Measurements from ENCODE around the gene LARP1.
"Not testable (repeated sequence)": the region's sequence is repeated elsewhere in the genome, so short reads cannot be mapped to it uniquely, and the experiment has no call there.

The LARP1 gene

DNA sequence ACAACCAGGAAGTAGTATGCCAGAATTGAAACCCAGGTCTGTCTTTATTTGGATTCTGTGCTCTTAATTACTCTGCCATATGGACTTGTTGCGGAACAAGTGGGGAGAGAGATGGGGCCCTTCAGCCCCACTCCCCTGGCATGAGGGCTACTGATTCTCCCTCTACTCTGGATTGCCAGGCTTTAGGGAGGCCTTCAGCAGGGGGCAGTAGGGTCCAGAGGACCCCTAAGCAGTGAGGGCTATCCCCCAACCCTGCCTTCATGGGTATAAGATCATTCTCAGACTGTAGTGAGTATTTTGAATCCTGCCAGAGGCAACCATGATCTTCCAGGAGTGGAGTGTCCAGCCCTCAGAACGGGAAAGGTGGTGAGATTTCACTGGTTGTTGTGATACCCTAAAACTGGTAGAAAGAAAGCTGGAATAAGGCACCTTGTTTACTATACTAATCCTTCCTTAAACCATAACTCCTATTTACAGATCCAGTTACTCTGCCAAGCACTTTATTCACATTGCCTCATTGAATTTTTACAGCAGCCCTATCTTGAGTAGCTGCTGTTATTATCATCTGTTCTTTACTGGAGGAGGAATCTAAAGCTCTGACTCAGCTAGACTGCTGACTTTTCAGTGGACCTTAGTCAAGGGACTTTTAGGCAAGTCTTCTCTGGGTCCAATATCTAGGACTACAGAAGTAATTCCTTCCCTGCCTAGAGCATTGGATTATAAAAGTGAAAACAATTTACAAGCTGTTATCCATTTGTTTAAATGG, 31.3 kb upstream of the LARP1 start:
- TF ChIP-seq, protein P1, sequence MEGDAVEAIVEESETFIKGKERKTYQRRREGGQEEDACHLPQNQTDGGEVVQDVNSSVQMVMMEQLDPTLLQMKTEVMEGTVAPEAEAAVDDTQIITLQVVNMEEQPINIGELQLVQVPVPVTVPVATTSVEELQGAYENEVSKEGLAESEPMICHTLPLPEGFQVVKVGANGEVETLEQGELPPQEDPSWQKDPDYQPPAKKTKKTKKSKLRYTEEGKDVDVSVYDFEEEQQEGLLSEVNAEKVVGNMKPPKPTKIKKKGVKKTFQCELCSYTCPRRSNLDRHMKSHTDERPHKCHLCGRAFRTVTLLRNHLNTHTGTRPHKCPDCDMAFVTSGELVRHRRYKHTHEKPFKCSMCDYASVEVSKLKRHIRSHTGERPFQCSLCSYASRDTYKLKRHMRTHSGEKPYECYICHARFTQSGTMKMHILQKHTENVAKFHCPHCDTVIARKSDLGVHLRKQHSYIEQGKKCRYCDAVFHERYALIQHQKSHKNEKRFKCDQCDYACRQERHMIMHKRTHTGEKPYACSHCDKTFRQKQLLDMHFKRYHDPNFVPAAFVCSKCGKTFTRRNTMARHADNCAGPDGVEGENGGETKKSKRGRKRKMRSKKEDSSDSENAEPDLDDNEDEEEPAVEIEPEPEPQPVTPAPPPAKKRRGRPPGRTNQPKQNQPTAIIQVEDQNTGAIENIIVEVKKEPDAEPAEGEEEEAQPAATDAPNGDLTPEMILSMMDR (IDR thresholded peaks at IDR 0.05; ENCODE audit: low read depth, low read length): no peak
- H3K4me3 ChIP-seq (ENCODE audit: low read depth, low read length): no peak overlapping the region

DNA sequence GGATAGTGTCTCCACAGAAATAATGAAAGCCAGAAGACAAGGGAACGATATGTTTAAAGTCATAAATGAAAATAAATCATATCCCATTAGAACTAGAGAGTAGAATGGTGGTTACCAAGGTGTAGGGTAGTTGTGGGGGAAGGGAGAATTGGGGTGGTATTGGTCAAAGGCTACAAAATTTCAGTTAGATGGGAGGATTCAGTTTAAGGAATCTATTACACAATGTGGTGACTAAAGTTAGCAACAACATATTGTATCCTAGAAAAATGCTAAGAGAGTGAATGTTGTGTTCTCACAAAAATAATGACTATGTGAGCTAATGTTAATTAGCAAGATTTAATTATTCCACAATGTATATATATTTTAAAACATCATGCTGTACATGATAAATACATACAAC, 27.8 kb upstream of the LARP1 start:
- TF ChIP-seq, protein P1 (IDR thresholded peaks at IDR 0.05; ENCODE audit: low read depth, low read length): no peak

DNA sequence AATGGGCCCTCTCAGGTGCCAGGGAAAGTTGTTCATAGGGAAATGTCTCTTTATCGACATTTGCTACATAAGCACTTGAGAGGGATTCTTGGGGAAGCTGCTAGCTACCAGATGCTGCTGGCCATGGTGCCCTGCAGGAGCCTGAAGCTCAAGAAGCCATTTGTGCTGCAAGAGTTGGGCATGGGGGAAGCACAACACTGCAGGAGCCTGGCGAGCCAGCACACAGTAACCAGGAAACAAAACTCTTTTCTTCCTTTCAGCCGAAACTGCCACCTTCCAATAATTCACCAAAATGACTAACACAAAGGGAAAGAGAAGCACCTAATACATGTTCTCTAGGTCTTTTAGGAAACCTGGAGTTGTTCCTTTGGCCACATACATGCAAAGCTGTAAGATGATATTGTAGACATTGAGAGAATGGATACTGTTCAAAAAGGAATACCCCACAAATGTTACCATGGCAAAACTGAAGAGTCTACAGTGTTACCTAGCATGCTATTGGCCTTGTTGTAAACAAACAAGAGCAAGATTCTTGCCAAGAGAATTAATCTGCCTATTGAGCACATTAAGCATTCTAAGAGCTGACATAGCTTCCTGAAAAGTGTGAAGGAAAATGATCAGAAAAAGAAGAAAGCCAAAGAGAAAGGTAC, 26.1 kb upstream of the LARP1 start:
- TF ChIP-seq, protein P1 (IDR thresholded peaks at IDR 0.05; ENCODE audit: low read depth, low read length): no peak
- H3K4me3 ChIP-seq (ENCODE audit: low read depth, low read length): no peak overlapping the region

More for the DNA sequence above, 27.8 kb upstream of the LARP1 start:
- no peak overlapping the region for H3K4me3 ChIP-seq (ENCODE audit: low read depth, low read length)

DNA sequence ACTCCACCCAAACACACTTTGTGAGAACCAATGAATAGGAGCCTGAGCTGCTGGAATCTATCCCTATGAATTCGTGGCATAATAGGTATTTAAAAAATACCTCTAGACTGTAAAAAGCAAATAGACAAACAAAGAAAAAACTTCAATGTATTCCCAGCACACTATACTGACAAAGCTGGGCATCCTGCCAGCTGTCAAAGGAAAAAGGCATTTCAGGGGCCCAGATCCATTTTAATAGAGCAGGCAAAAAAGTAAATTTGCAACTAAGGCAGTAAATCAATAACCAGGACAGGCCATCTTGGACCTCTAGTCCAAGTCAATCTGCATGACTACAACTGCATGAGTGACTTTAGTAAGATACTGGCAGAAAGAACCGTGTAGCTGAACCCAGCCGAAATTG, 25.6 kb upstream of the LARP1 start:
- TF ChIP-seq, protein P1 (IDR thresholded peaks at IDR 0.05; ENCODE audit: low read depth, low read length): no peak

DNA sequence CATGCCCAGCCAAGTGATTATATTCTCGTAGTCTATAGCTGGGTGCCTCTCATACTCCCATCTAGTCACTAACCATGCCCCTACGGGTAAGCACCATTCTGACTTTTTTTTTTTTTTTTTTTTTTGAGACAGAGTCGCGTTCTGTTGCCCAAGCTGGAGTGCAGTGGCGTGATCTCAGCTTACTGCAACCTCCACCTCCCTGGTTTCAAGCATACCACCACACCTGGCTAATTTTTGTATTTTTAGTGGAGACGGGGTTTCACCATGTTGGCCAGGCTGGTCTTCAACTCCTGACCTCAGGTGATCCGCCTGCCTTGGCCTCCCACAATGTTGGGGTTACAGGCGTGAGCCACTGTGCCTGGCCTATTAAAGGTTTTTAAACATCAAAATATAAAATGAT, 24.4 kb upstream of the LARP1 start:
- H3K4me3 ChIP-seq (ENCODE audit: low read depth, low read length): not testable (repeated sequence)

More for the DNA sequence above, 25.6 kb upstream of the LARP1 start:
- H3K4me3 ChIP-seq (ENCODE audit: low read depth, low read length): no peak overlapping the region

DNA sequence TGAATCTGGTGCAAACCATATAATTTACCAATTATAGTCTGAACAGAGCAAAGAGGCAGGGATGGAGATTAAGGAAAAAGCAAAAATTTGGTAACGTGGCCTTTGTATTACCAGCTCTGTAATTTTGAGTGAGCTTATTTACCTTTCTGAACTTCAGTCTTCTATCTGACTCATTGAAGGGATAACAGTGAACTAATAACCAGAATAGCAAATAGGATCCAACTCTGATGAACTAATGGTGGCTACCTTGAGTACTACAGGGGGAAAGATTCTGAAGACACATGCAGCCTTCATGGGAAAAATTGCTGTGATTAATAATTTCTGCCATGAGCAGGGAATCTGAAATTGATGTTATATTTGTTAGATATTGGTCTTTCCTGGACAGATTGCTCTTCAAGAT, 23.0 kb upstream of the LARP1 start:
- TF ChIP-seq, protein P1 (IDR thresholded peaks at IDR 0.05; ENCODE audit: low read depth, low read length): no peak
- H3K4me3 ChIP-seq (ENCODE audit: low read depth, low read length): no peak overlapping the region

DNA sequence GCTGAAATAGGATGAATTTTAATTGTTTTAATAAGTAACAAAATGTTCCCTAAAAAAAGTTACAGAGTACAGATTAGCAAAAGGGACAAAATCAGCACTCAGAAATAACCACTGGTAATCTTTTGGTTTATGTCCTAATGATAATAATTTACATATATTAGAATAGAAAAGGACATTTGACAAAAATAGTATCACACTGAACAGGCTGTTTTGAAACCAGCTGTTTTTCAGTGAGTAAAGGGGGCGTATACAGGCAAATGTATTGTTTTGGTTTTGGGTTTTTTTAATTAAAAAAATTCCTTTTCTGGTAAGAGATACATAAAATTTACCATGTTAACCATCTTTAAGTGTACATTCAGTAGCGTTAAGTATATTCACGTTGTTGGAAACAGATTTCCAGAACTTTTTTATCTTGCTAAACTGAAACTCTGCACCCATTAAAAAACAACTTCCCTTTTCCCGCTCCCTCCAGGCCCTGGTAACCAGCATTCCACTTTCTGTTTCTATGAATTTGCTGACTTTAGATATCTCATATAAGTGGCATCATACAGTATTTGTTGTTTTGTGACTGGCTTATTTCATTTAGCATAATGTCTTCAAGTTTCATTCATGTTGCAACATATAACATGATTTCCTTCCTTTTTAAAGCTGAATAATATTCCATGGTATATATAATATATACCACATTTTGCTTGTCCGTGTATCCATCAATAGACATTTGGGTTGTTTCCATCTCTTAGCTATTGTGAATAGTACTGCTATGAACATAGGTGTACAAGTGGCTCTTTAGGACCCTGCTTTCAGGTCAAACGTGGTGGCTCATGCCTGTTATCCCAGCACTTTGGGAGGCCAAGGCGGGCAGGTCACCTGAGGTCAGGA, 20.6 kb upstream of the LARP1 start:
- TF ChIP-seq, protein P1 (IDR thresholded peaks at IDR 0.05; ENCODE audit: low read depth, low read length): no peak
- H3K4me3 ChIP-seq (ENCODE audit: low read depth, low read length): no peak overlapping the region

DNA sequence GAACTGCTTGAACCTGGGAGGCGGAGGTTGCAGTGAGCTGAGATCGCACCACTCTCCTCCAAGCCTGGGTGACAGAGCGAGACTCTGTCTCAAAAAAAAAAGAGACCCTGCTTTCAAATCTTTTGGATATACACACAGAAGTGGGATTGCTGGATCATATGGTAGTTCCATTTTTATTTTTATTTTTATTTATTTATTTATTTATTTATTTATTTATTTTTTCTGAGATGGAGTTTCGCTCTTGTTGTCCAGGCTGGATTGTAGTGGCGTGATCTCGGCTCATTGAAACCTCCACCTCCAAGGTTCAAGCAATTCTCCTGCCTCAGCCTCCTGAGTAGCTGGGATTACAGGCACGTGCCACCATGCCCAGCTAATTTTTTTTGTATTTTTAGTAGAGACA, 19.8 kb upstream of the LARP1 start:
- not testable (repeated sequence) for H3K4me3 ChIP-seq (ENCODE audit: low read depth, low read length)

DNA sequence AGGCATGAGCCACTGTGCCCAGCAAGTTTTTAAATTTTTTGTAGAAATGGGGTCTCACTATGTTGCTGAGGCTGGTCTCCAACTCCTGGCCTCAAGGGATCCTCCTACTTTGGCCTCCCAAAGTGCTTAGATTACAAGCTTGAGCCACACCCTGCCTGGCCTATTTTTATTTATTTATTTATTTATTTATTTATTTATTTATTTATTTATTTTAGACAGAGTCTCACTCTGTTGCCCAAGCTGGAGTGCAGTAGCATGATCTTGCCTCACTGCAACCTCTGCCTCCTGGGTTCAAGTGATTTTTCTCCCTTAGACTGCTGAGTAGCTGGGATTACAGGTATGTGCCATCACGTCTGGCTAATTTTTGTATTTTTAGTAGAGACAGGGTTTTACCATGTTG, 18.8 kb upstream of the LARP1 start:
- not testable (repeated sequence) for H3K4me3 ChIP-seq (ENCODE audit: low read depth, low read length)
